RWPE2 (cell line): ENCODE results near the gene DDX10.
"Not testable (repeated sequence)": the region's sequence is repeated elsewhere in the genome, so short reads cannot be mapped to it uniquely, and the experiment has no call there.

ENCODE experiments used
- ATAC-seq: fragments of 200-7000 bp; cut with Tn5 transposase; 3 replicates; pipeline ENCODE4 v1.9.1; 2021; ENCODE audit warnings: low read depth
- DNase-seq: peaks from one replicate; pipeline ENCODE4 v3.0.0-alpha.2; 2020; ENCODE audit warnings: low spot score
- H3K27ac ChIP-seq: fragments of 450-650 bp; 2 replicates; pipeline ENCODE4 v1.5.1; 2017; ENCODE audit warnings: mild to moderate bottlenecking; ENCODE audit not compliant: poor library complexity, severe bottlenecking
- H3K27me3 ChIP-seq: fragments of 250-450 bp; sonication (Bioruptor Pico); 2 replicates; pipeline ENCODE4 v1.5.1; 2021; ENCODE audit warnings: mild to moderate bottlenecking, moderate library complexity; ENCODE audit not compliant: insufficient read depth, poor library complexity, severe bottlenecking
- H3K36me3 ChIP-seq: fragments of 250-450 bp; sonication (Bioruptor Pico); 2 replicates; pipeline ENCODE4 v1.5.1; 2020; ENCODE audit warnings: low read depth, mild to moderate bottlenecking, moderate library complexity
- H3K4me1 ChIP-seq: fragments of 250-450 bp; sonication (Bioruptor Pico); 2 replicates; pipeline ENCODE4 v1.5.1; 2021; ENCODE audit warnings: mild to moderate bottlenecking, moderate library complexity; ENCODE audit not compliant: insufficient read depth, poor library complexity, severe bottlenecking
- H3K4me3 ChIP-seq: fragments of 250-450 bp; sonication (Bioruptor Pico); 2 replicates; pipeline ENCODE4 v1.5.1; 2021; ENCODE audit warnings: mild to moderate bottlenecking, moderate library complexity; ENCODE audit not compliant: severe bottlenecking
- H3K9me3 ChIP-seq: fragments of 250-450 bp; sonication (Bioruptor Pico); 2 replicates; pipeline ENCODE4 v1.5.1; 2021; ENCODE audit warnings: mild to moderate bottlenecking, moderate library complexity; ENCODE audit not compliant: severe bottlenecking
- CTCF ChIP-seq: fragments of 450-650 bp; IDR thresholded peaks from one replicate; pipeline ENCODE4 v1.5.1; 2017; ENCODE audit warnings: mild to moderate bottlenecking, moderate library complexity; ENCODE audit not compliant: poor library complexity, severe bottlenecking

The DDX10 gene

GRCh38 chr11:108817976-108818375 is 153.1 kb downstream of the DDX10 start:
- DNase-seq (no peak), ATAC-seq (no peak)
- no peak for TF ChIP-seq CTCF
- Histone ChIP-seq H3K27me3 (no peaks in the 10 kb centered on the region), H3K4me1 (no peaks in the 10 kb centered on the region), H3K9me3 (no peaks in the 10 kb centered on the region), H3K36me3 (no peaks in the 10 kb centered on the region), H3K4me3 (no peak overlapping the region), H3K27ac (no peak overlapping the region)

- Histone ChIP-seq H3K4me1 (no peaks in the 10 kb centered on the region), H3K4me3 (no peak overlapping the region), H3K27me3 (no peaks in the 10 kb centered on the region), H3K9me3 (no peaks in the 10 kb centered on the region), H3K36me3 (no peaks in the 10 kb centered on the region), H3K27ac (no peak overlapping the region)
- TF ChIP-seq CTCF: no peak
- DNase-seq (no peak), ATAC-seq (no peak)
Observed at GRCh38 chr11:108818971-108819370, 154.1 kb downstream of the DDX10 start.

- ATAC-seq (no peak), DNase-seq (no peak)
- H3K4me1 ChIP-seq: peaks cover 7% of the 10 kb centered on the region
- H3K9me3 ChIP-seq: no peaks in the 10 kb centered on the region
- H3K27ac ChIP-seq: no peak overlapping the region
- no peaks in the 10 kb centered on the region for H3K27me3 ChIP-seq
- TF ChIP-seq CTCF: no peak
- no peak overlapping the region for H3K4me3 ChIP-seq
- H3K36me3 ChIP-seq: no peaks in the 10 kb centered on the region
Observed at GRCh38 chr11:108819957-108820356, 155.1 kb downstream of the DDX10 start.

- ATAC-seq, DNase-seq, H3K27ac ChIP-seq, H3K9me3 ChIP-seq, H3K27me3 ChIP-seq, H3K36me3 ChIP-seq, H3K4me3 ChIP-seq: not testable (repeated sequence)
- peaks cover 10% of the 10 kb centered on the region for H3K4me1 ChIP-seq
Observed at GRCh38 chr11:108823960-108824359, 159.1 kb downstream of the DDX10 start.

- no peak for ATAC-seq
- no peaks in the 10 kb centered on the region for H3K9me3 ChIP-seq
Observed at GRCh38 chr11:108824545-108824944, 159.7 kb downstream of the DDX10 start.

More at GRCh38 chr11:108824545-108824944, 159.7 kb downstream of the DDX10 start:
- H3K27me3 ChIP-seq: no peaks in the 10 kb centered on the region
- H3K4me1 ChIP-seq: peaks cover 10% of the 10 kb centered on the region
- H3K36me3 ChIP-seq: no peaks in the 10 kb centered on the region
- no peak for TF ChIP-seq CTCF
- no peak overlapping the region for H3K27ac ChIP-seq
- H3K4me3 ChIP-seq: no peak overlapping the region
- DNase-seq: no peak
